Measurements from ENCODE around the gene KRTAP5-3.
"Not testable (repeated sequence)": the region's sequence is repeated elsewhere in the genome, so short reads cannot be mapped to it uniquely, and the experiment has no call there.

Gene KRTAP5-3

DNA sequence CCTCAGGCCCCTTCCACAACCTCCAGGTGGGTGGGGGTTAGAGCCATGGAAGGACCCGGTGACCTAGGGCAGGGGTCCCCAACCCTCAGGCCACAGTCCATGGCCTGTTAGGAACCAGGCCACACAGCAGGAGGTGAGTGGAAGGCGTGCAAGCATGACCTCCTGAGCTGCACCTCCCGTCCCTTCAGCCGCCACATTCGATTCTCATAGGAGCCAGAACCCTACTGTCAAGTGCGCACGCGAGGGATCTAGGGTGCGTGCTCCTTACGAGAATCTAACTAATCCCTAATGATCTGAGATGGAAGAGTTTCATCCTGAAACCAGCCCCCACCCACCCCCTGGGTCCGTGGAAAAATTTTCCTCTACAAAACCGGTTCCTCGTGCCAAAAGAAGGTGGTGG, 17.3 kb upstream of the KRTAP5-3 start:
- ChIA-PET CTCF (interaction anchor here (1.0 kb wide), 1 partner anchor 27 kb away, joined by 3 read pairs; no protein-coding TSS in a partner anchor), POLR2A (no interaction called here)
- DNase-seq (ENCODE audit: extremely low spot score), result no peak
- TF ChIP-seq SUZ12 (IDR thresholded peaks at IDR 0.05), result no peak

DNA sequence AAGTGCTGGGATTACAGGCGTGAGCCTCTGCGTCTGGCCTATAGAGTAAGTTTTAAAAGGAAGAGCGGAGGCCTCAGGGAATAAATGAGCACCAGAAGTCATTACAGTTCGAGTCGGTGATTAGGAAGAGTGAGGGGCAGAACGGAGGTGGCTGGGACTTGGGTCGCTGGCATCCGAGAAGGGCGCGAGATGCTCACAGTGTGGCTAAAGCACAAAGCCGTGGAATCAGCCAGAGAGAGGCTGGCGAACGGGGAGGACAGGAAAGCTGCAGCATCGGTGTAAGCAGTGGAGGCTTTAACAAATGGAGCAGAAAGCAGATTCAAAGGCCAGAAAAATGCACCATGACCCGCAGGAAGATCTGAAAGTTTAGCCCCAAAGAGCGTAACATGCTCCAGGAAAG, 16.4 kb upstream of the KRTAP5-3 start:
- ChIA-PET CTCF (interaction anchor here (0.6 kb wide), 1 partner anchor 38 kb away, joined by 4 read pairs; no protein-coding TSS in a partner anchor), POLR2A (no interaction called here)
- DNase-seq (ENCODE audit: extremely low spot score), result no peak
- no peak for TF ChIP-seq FOXM1 (IDR thresholded peaks at IDR 0.05; ENCODE audit: borderline replicate concordance)
- no peak for TF ChIP-seq FOXK2 (IDR thresholded peaks at IDR 0.05)
- TF ChIP-seq BHLHE40 (IDR thresholded peaks at IDR 0.05; ENCODE audit: borderline replicate concordance), result no peak
- no peak for TF ChIP-seq NFRKB (IDR thresholded peaks at IDR 0.05)
- no peak for TF ChIP-seq ELF4 (IDR thresholded peaks at IDR 0.05)
- TF ChIP-seq LEF1 (IDR thresholded peaks at IDR 0.05; ENCODE audit: borderline replicate concordance), result no peak
- TF ChIP-seq CTBP1 (IDR thresholded peaks at IDR 0.05; ENCODE audit: borderline replicate concordance), result no peak
- TF ChIP-seq FOXA1 (IDR thresholded peaks at IDR 0.05), result no peak
- TF ChIP-seq, protein P1, sequence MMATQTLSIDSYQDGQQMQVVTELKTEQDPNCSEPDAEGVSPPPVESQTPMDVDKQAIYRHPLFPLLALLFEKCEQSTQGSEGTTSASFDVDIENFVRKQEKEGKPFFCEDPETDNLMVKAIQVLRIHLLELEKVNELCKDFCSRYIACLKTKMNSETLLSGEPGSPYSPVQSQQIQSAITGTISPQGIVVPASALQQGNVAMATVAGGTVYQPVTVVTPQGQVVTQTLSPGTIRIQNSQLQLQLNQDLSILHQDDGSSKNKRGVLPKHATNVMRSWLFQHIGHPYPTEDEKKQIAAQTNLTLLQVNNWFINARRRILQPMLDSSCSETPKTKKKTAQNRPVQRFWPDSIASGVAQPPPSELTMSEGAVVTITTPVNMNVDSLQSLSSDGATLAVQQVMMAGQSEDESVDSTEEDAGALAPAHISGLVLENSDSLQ (IDR thresholded peaks at IDR 0.05), result no peak
- TF ChIP-seq ARNT (IDR thresholded peaks at IDR 0.05), result no peak
- TF ChIP-seq SP1 (IDR thresholded peaks at IDR 0.05), result no peak
- no peak for TF ChIP-seq HDGF (IDR thresholded peaks at IDR 0.05; ENCODE audit: borderline replicate concordance)
- TF ChIP-seq ZNF384 (IDR thresholded peaks at IDR 0.05), result no peak
- no peak for TF ChIP-seq SUZ12 (IDR thresholded peaks at IDR 0.05)
- no peak for TF ChIP-seq TARDBP (IDR thresholded peaks at IDR 0.05)

DNA sequence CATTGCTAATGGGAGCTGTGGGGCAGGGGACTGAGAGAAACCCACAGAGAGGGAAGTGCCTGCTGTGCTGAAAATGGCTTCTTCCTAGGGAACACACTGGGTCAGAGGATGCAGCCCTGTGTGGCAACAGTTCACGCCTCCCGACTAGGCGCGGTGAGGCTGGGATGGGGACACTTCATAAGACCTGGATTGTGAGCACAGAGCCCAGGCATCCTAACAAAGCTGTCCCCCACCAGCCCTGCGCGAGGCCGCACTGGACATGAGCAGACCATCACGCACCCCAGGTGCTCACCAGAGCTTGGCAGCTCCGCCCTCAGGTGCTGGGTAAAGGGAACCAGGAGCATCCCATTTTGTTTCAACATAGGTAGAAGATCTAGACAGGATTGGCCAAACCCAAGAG, 15.5 kb upstream of the KRTAP5-3 start:
- no peak for TF ChIP-seq FOXK2 (IDR thresholded peaks at IDR 0.05)
- no peak for TF ChIP-seq SP1 (IDR thresholded peaks at IDR 0.05)
- TF ChIP-seq LEF1 (IDR thresholded peaks at IDR 0.05; ENCODE audit: borderline replicate concordance), result no peak
- TF ChIP-seq CTBP1 (IDR thresholded peaks at IDR 0.05; ENCODE audit: borderline replicate concordance), result no peak
- TF ChIP-seq SUZ12 (IDR thresholded peaks at IDR 0.05), result no peak
- no peak for TF ChIP-seq FOXM1 (IDR thresholded peaks at IDR 0.05; ENCODE audit: borderline replicate concordance)
- TF ChIP-seq BHLHE40 (IDR thresholded peaks at IDR 0.05; ENCODE audit: borderline replicate concordance), result no peak
- TF ChIP-seq ARNT (IDR thresholded peaks at IDR 0.05), result no peak
- no peak for TF ChIP-seq HDGF (IDR thresholded peaks at IDR 0.05; ENCODE audit: borderline replicate concordance)
- TF ChIP-seq ZNF384 (IDR thresholded peaks at IDR 0.05), result no peak
- TF ChIP-seq, protein P1 (IDR thresholded peaks at IDR 0.05), result no peak
- no peak for TF ChIP-seq NFRKB (IDR thresholded peaks at IDR 0.05)
- TF ChIP-seq FOXA1 (IDR thresholded peaks at IDR 0.05), result no peak
- no peak for TF ChIP-seq ELF4 (IDR thresholded peaks at IDR 0.05)
- TF ChIP-seq L3MBTL2 (conservative IDR thresholded peaks at IDR 0.05), result no peak
- no peak for TF ChIP-seq TARDBP (IDR thresholded peaks at IDR 0.05)

DNA sequence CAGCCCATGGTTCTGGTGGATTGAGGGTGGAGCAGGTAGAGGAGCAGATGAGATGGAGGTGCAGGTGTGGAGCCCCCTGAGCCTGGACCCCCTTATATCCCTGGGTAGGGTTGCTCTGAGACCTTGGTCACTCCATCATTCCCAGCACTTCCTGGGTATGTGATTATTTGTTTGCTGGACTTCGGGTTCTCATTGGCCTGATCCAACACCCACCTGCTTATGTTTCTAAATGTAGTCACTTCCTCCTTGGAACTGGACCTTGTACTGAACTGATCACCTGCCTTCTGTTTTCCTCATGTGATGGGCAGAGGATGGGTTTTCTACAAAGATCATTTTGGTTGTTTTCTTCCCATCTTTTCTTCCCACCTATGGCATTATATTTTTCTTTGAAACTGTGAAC, 13.8 kb upstream of the KRTAP5-3 start, which contains the start of gene KRTAP5-4:
TSS of gene KRTAP5-4 (minus strand) at position 53 of the 400 bp plus-strand sequence. CDS start at position 8, 45 bp downstream.
- no peak for TF ChIP-seq ZNF384 (IDR thresholded peaks at IDR 0.05)
- no peak for TF ChIP-seq SUZ12 (IDR thresholded peaks at IDR 0.05)
- TF ChIP-seq HDGF (IDR thresholded peaks at IDR 0.05; ENCODE audit: borderline replicate concordance), result no peak
- no peak for TF ChIP-seq TARDBP (IDR thresholded peaks at IDR 0.05)
- TF ChIP-seq FOXK2 (IDR thresholded peaks at IDR 0.05), result no peak
- TF ChIP-seq ARNT (IDR thresholded peaks at IDR 0.05), result no peak
- TF ChIP-seq L3MBTL2 (conservative IDR thresholded peaks at IDR 0.05), result no peak
- POLR2A ChIA-PET, result no interaction called here
- DNase-seq (ENCODE audit: extremely low spot score), result no peak
- CTCF ChIA-PET, result no interaction called here

More for the DNA sequence above, 15.5 kb upstream of the KRTAP5-3 start:
- POLR2A ChIA-PET, result no interaction called here
- CTCF ChIA-PET, result interaction anchor here (0.7 to 1.3 kb wide), 3 partner anchors 16 to 70 kb away, joined by 3 read pairs; no protein-coding TSS in a partner anchor
- DNase-seq (ENCODE audit: extremely low spot score), result no peak

DNA sequence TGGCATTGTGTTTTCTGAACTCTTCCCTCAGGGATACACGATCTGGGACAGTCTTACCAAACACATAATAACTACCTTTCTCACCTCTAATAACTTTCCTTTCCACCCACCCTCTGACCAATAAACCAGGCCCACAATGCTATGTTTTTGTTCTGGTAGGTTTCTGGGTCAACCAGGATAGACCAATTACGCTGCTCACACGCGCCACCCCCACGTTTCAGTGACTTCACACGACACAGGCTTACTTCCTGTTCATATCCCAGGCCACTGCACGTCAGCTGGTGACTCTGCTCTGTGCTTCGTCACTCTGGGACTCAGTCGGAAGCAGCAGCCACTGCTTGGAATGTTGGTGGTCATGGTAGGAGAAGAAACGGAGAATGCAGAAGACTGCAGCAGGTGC, 11.2 kb upstream of the KRTAP5-3 start:
- TF ChIP-seq CTBP1 (IDR thresholded peaks at IDR 0.05; ENCODE audit: borderline replicate concordance) (no peak), FOXK2 (IDR thresholded peaks at IDR 0.05) (no peak), ARNT (IDR thresholded peaks at IDR 0.05) (no peak), LEF1 (IDR thresholded peaks at IDR 0.05; ENCODE audit: borderline replicate concordance) (no peak), SP1 (IDR thresholded peaks at IDR 0.05) (no peak), TARDBP (IDR thresholded peaks at IDR 0.05) (no peak), ZNF384 (IDR thresholded peaks at IDR 0.05) (no peak), HDGF (IDR thresholded peaks at IDR 0.05; ENCODE audit: borderline replicate concordance) (no peak), L3MBTL2 (conservative IDR thresholded peaks at IDR 0.05) (no peak), NFRKB (IDR thresholded peaks at IDR 0.05) (no peak), SUZ12 (IDR thresholded peaks at IDR 0.05) (no peak), FOXA1 (IDR thresholded peaks at IDR 0.05) (no peak), FOXM1 (IDR thresholded peaks at IDR 0.05; ENCODE audit: borderline replicate concordance) (no peak), ELF4 (IDR thresholded peaks at IDR 0.05) (no peak), BHLHE40 (IDR thresholded peaks at IDR 0.05; ENCODE audit: borderline replicate concordance) (no peak)
- ChIA-PET CTCF (no interaction called here), POLR2A (no interaction called here)
- no peak for DNase-seq (ENCODE audit: extremely low spot score)

DNA sequence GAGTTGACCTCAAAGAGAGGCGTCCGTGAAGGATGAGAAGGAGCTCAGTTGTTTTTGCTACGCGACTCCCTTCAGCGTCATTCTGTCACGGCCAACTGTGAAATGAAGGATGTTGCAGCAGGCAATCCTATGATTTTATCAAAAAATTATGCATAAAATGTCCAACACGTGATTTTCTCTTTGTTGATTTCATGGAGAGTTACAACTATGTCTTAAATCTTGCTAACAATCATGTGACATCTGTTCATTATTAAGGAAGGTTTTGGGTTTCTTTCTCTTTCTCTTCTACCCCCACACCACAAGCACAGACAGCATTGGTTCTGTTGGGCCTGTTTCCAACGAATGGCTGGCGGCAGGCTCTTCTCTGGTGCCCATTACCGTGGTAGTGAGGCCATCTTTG, 10.0 kb upstream of the KRTAP5-3 start:
- ChIA-PET CTCF (interaction anchor here (0.9 kb wide), 2 partner anchors 21 to 23 kb away, joined by 3 read pairs; no protein-coding TSS in a partner anchor), POLR2A (no interaction called here)
- TF ChIP-seq TARDBP (IDR thresholded peaks at IDR 0.05) (no peak), CTBP1 (IDR thresholded peaks at IDR 0.05; ENCODE audit: borderline replicate concordance) (no peak), ZNF384 (IDR thresholded peaks at IDR 0.05) (no peak), FOXA1 (IDR thresholded peaks at IDR 0.05) (no peak), ELF4 (IDR thresholded peaks at IDR 0.05) (no peak), NFRKB (IDR thresholded peaks at IDR 0.05) (no peak), L3MBTL2 (conservative IDR thresholded peaks at IDR 0.05) (no peak), ARNT (IDR thresholded peaks at IDR 0.05) (no peak), HDGF (IDR thresholded peaks at IDR 0.05; ENCODE audit: borderline replicate concordance) (no peak), SP1 (IDR thresholded peaks at IDR 0.05) (no peak), SUZ12 (IDR thresholded peaks at IDR 0.05) (no peak), FOXM1 (IDR thresholded peaks at IDR 0.05; ENCODE audit: borderline replicate concordance) (no peak), FOXK2 (IDR thresholded peaks at IDR 0.05) (no peak), LEF1 (IDR thresholded peaks at IDR 0.05; ENCODE audit: borderline replicate concordance) (no peak), BHLHE40 (IDR thresholded peaks at IDR 0.05; ENCODE audit: borderline replicate concordance) (no peak)
- no peak for DNase-seq (ENCODE audit: extremely low spot score)

DNA sequence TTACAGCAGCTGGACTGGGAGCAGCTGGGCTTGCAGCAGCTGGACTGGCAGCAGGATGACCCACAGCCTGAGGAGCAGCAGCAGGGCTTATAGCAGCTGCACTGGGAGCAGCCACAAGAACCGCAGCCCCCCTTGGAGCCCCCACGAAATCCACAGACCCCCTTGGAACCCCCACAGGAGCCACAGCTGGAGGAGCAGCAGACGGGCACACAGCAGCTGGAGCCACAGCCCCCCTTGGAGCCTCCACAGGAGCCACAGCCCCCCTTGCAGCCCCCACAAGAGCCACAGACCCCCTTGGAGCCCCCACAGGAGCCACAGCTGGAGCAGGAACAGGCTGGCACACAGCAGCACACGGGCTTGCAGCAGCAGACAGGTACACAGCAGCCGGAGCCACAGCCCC, 362 bp downstream of the KRTAP5-3 start:
- POLR2A ChIA-PET; DNase-seq (ENCODE audit: extremely low spot score): not testable (repeated sequence)
- CTCF ChIA-PET, result interaction anchor here (0.6 to 0.7 kb wide), 2 partner anchors 15 to 27 kb away, joined by 3 read pairs; no protein-coding TSS in a partner anchor

DNA sequence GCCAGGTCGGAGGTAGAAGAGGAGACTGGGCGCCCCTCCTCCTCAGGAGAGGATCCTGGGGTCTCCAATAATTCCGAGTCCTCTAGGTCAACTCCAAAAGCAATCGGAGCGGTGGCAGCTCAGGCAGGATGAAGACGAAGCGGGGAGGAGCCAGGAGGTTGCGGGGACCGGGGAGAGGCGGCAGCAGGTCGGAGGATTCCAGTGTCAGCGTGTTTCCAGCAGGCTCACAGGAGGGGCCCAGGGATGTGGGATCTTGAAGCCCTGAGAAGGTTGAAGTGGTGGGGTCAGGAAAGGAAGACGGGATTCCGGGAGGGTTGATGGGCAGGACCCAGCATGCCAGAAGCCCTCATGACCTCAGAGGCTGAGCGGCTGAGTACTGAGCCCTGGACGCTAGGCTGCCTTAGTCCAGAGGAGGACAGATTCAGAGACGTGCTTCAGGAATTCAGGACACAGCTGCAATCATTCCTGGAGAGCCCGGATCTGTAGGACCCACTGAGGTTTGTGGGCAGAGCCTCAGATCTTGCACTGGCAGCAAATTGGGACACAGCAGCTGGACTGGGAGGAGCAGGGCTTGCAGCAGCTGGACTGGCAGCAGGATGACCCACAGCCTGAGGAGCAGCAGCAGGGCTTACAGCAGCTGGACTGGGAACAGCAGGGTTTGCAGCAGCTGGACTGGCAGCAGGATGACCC, 962 bp downstream of the KRTAP5-3 start:
- DNase-seq (ENCODE audit: extremely low spot score); POLR2A ChIA-PET: not testable (repeated sequence)
- CTCF ChIA-PET, result interaction anchor here (0.7 kb wide), 1 partner anchor 28 kb away, joined by 3 read pairs; no protein-coding TSS in a partner anchor

DNA sequence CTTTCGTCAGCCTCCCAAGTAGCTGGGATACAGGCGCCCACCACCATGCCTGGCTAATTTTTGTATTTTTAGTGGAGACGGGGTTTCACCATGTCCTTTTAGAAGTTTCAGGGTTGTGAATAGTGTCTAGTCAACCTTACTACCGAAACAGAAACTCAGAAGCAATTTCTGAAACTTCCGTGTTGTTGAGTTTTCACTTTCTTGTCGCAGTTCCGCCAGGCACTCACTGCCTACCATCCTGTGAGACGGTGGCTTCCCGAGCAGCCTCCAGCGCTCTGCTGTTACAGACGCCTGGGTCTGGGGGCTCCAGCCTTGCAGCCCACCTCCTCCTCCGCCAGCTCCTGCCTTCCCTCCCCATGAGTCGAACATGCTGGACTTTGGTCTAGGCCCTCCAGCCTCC, 2.3 kb downstream of the KRTAP5-3 start:
- CTCF ChIA-PET; POLR2A ChIA-PET; DNase-seq (ENCODE audit: extremely low spot score): not testable (repeated sequence)

All from HEK293T (cell line).